EH (cell line): ENCODE data around the gene OR51M1.
"Not testable (repeated sequence)": the region's sequence is repeated elsewhere in the genome, so short reads cannot be mapped to it uniquely, and the experiment has no call there.

Experiments used
- DNase-seq: peaks from one replicate; pipeline ENCODE4 v3.0.0-alpha.2; 2015; ENCODE audit warnings: low read depth

Gene OR51M1

DNA sequence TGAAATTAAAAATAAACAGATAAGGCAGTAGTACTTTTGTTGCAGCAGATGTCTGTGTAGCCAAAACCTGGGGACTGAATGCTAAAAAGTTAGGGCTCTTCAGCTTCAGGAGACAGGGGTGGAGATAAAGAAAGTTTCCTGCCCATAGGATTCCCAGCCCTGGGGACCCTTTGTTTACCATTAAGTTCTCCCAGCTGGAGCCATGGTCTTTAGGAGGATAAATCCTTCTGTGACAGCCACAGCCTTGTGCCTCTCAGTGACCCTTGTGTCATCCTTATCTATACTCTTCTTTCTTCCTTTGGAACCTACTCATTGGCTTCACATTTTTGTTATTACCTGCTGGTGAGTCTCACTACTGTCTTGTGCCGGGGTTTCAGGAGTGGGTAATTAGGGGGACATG is at the start of gene OR51M1:
Gene OR51M1, plus strand, starts transcription at position 237 of the 400 bp plus-strand sequence. CDS start 5,587 bp downstream, outside the sequence.
- DNase-seq, result no peak

DNA sequence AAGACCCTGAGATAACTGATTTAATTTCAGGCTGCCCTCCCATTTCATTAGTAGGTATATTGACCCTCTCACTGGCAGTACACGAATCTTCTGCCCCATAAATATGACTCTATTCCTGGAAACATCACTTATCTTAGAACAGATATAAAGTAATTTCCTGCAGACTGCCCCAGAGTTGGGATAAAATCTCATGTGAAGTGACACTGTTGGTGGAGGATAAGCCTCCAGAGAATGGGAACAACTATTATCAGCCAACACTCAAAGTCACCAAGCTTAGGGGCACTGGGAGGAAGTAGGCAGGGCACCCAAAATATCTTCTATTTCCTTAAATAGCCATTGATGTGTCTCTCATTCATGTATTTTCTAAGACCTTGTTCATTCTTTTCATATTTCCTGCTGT is 48.4 kb upstream of the OR51M1 start:
- no peak for DNase-seq

- DNase-seq, result peak; percentile 68
These were observed 47.3 kb upstream of the OR51M1 start for GRCh38 chr11:5336331-5336730.

- DNase-seq, result not testable (repeated sequence)
These were observed 46.4 kb upstream of the OR51M1 start for GRCh38 chr11:5337253-5337652.

- DNase-seq, result no peak
These were observed 43.8 kb upstream of the OR51M1 start for GRCh38 chr11:5339771-5340322.

DNA sequence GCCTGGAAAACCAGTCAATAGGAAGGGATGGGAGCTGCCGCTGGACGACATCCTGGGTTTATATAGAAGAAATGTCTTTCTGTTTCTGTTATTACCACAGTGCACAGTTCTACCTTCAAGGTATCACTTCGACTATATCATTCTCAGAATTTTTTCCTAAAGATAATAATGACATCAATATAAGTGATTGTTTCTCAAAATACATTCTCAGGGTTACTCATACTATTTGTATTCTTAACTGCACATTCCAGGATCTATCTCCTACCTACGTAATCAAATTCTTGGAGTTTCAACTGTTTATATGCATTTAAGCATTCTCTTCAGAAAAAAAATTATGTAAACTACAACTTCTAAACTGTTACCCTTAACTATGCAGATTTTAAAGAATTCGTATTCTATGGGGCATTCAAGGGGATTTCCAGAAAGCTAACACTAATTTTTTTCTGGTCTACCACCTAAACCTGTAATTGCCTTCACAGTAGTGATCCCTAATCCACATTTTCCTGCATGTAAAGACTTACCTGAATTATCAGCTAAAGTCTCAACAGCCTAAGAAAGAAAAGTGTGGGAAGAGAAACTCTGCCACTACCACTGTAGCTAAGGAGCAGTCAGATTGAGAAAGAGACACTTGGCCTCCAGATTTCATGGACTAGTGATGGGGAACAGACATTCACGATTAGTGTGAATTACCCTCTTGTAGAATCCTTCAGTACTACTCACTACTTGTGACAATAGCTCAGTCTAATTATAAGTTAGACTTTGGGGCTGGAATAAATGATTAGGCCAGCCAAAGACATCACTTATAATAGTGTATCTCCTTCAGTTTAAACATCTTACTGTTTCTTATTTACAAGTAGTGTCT is 39.9 kb upstream of the OR51M1 start, which contains the start of gene OR51B5:
Gene OR51B5, minus strand, starts transcription at position 51 of the 862 bp plus-strand sequence. Its CDS starts 0 bp downstream, at position 51.
- peak; percentile 45 for DNase-seq

GRCh38 chr11:5345831-5346230 is 37.8 kb upstream of the OR51M1 start:
- DNase-seq, result no peak

- DNase-seq, result no peak
These were observed 34.9 kb upstream of the OR51M1 start for GRCh38 chr11:5348551-5349194.

- no peak for DNase-seq
These were observed 34.1 kb upstream of the OR51M1 start for GRCh38 chr11:5349550-5349949.

DNA sequence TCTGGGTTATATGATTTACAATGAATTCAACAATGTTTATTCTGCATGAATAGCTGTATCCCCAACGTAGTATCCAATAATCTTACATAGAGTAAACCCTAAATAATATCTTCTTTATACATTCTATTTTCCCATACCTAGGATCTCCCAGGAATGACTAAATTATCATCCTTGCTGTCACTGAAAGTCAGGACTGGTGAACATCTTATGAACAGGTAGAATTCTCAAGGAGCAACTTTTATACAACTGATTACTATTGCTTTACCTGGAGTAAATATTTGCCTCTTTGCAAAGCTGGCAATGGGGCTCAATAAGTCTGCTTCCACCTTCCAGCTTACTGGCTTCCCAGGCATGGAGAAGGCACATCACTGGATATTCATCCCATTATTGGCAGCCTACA is 32.4 kb upstream of the OR51M1 start, which contains the start of gene OR51B6:
Gene OR51B6, plus strand, starts transcription at position 301 of the 400 bp plus-strand sequence. Its CDS starts 0 bp downstream, at position 301.
- no peak for DNase-seq

DNA sequence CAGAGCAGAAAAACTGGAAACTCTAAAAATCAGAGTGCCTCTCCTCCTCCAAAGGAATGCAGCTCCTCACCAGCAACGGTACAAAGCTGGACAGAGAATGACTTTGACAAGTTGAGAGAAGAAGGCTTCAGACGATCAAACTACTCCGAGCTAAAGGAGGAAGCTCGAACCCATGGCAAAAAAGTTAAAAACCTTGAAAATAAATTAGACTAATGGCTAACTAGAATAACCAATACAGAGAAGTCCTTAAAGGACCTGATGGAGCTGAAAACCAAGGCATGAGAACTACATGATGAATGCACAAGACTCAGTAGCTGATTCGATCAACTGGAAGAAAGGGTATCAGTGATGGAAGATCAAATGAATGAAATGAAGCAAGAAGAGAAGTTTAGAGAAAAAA is 27.6 kb upstream of the OR51M1 start:
- DNase-seq, result not testable (repeated sequence)

- peak; percentile 47 for DNase-seq
These were observed 21.5 kb upstream of the OR51M1 start for GRCh38 chr11:5362017-5362625.

DNA sequence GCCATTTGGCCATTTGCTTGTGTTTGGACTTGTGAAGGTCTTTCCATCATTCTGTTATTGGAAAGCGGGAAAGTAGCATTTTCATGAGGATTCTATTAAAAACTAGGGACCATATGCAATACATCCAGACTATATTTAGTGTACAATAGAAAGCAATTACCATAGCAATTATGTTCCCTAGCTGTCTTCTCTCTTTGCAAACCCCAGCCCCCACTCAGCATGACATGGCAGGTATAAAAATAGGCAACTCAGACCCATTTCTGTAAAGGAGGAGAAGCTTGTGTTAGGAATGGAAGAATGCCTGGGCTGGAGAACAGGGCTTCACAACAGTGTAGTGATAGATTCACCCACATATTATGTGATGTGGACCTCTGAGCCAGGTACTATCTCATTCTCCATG is 19.9 kb upstream of the OR51M1 start:
- DNase-seq, result peak; percentile 41

- peak; percentile 97 for DNase-seq
These were observed 19.4 kb upstream of the OR51M1 start for GRCh38 chr11:5364214-5364613.

DNA sequence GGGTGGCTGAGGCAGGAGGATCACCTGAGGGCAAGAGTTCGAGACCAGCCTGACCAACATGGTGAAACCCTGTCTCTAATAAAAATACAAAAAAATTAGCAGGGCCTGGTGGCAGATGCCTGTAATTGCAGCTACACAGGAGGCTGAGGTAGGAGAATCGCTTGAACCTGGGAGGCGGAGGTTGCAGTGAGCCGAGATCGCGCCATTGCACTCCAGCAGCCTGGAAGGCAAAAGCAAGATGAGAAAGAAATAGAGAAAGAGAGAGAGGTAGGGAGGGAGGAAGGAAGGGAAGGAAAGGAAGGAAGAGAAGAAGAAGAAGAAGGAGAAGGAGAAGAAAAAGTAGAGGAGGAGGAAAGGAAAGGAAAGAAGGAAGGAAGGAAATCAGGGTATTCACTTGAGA is 17.2 kb upstream of the OR51M1 start:
- DNase-seq, result not testable (repeated sequence)

GRCh38 chr11:5366856-5367255 is 16.8 kb upstream of the OR51M1 start:
- DNase-seq, result peak; percentile 72

GRCh38 chr11:5367448-5368074 is 16.1 kb upstream of the OR51M1 start:
- peak; percentile 95 for DNase-seq

DNA sequence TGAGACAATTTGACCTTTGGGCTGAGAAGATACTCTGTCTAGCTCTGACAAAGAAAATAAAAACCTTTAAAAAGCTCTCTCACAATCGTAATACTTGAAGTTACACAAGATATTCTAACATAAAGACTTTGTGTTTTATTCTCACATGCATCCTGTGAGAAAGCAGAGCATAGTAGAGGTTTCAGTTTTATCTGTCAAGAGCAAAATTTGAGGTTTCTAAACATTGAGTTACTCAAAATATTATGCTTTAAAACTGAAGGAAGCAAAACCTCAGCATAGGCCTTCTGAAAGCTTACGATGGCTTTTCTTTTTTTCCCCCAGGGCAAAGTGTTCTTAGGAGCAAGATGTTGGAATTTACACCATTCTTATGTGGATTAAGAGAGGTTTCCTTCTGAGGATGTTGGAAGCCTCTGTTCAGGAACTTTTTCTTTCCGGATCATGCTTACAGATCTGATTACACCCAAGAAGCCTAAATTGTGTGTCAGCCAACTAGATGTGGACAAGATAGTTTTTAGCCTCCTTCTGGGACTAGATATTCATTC is 15.0 kb upstream of the OR51M1 start:
- DNase-seq, result peak; percentile 43

GRCh38 chr11:5369789-5370188 is 13.8 kb upstream of the OR51M1 start:
- DNase-seq, result peak; percentile 75

GRCh38 chr11:5380740-5381342 is 2.8 kb upstream of the OR51M1 start:
- peak; percentile 79 for DNase-seq

- DNase-seq, result no peak
These were observed 723 bp downstream of the OR51M1 start for GRCh38 chr11:5384335-5384734.
